Fibroblast of lung (primary cell): Measurements from ENCODE around the gene RNF225. TPM values are rescaled to one million over a fixed set of nuclear protein-coding genes. Genes with fewer than 3 reads are reported as not detected.

Experiments used
- DNase-seq, 2 donors: peaks; one replicate each; pipeline versions ENCODE4 v3.0.0 to v3.0.0-alpha.2; 2010; ENCODE audit warnings: low read depth in 2 of 2
- H2AFZ ChIP-seq: 2 replicates; pipeline ENCODE4 v1.5.1; 2012; ENCODE audit warnings: low read length, control low read depth, inconsistent platforms
- H3K27ac ChIP-seq: 2 replicates; pipeline ENCODE4 v1.5.1; 2011; ENCODE audit warnings: low read length, control low read depth; ENCODE audit not compliant: insufficient read depth
- H3K27me3 ChIP-seq: 2 replicates; pipeline ENCODE4 v1.5.1; 2011; ENCODE audit warnings: mild to moderate bottlenecking, low read length; ENCODE audit not compliant: control insufficient read depth, insufficient read depth
- H3K36me3 ChIP-seq: 2 replicates; pipeline ENCODE4 v1.5.1; 2011; ENCODE audit warnings: low read length; ENCODE audit not compliant: control insufficient read depth, insufficient read depth
- H3K4me1 ChIP-seq: 2 replicates; pipeline ENCODE4 v1.5.1; 2011; ENCODE audit warnings: low read length; ENCODE audit not compliant: control insufficient read depth, insufficient read depth; ENCODE audit errors: extremely low read depth
- H3K4me2 ChIP-seq: 2 replicates; pipeline ENCODE4 v1.5.1; 2011; ENCODE audit warnings: low read length, control low read depth; ENCODE audit not compliant: insufficient read depth; ENCODE audit errors: extremely low read depth
- H3K4me3 ChIP-seq, 4 experiments: fragments of 200-600 bp in 1 of 4; sonication (generic) in 1 of 4; replicated peaks in 1 of 4; 2 replicates each; pipeline ENCODE4 v1.5.1; 2011 to 2016; ENCODE audit warnings: low read length in 4 of 4, low read depth in 3 of 4, mild to moderate bottlenecking in 3 of 4, control low read depth in 2 of 4, inconsistent platforms in 1 of 4, mixed read lengths in 1 of 4; ENCODE audit not compliant: insufficient read depth in 1 of 4; ENCODE audit errors: control extremely low read depth in 1 of 4
- H3K79me2 ChIP-seq: 2 replicates; pipeline ENCODE4 v1.5.1; 2012; ENCODE audit warnings: mild to moderate bottlenecking, low read length, inconsistent platforms; ENCODE audit not compliant: control insufficient read depth, insufficient read depth
- H3K9ac ChIP-seq: 2 replicates; pipeline ENCODE4 v1.5.1; 2011; ENCODE audit warnings: mild to moderate bottlenecking, low read length, control low read depth; ENCODE audit not compliant: insufficient read depth
- H3K9me3 ChIP-seq: 2 replicates; pipeline ENCODE4 v1.5.1; 2012; ENCODE audit warnings: low read depth, low read length; ENCODE audit not compliant: control insufficient read depth, insufficient read depth
- H4K20me1 ChIP-seq: 2 replicates; pipeline ENCODE4 v1.5.1; 2011; ENCODE audit warnings: low read length; ENCODE audit not compliant: control insufficient read depth, insufficient read depth; ENCODE audit errors: extremely low read depth
- EZH2 ChIP-seq: IDR thresholded peaks from 2 replicates; pipeline ENCODE4 v1.5.1; 2012; ENCODE audit warnings: low read length, control low read depth, mild to moderate bottlenecking; ENCODE audit errors: missing control alignments
- polyA plus RNA-seq, 2 donors: library from polyadenylated mRNA; depleted of rRNA in 1 of 2; stranded (reverse) in 1 of 2; unstranded in 1 of 2; fragments of >200 nt; gene quantifications; 2 replicates each; pipeline ENCODE4 v1.2.1, GENCODE V29; 2011 to 2012; ENCODE audit warnings: missing spikeins in 1 of 2
- total RNA-seq: library from RNA; depleted of rRNA; stranded (reverse); fragments of >200 nt; gene quantifications from 2 replicates; pipeline ENCODE4 v1.2.1, GENCODE V29; 2014
- TF ChIP-seq, protein P1 (sequence below), 2 donors: IDR thresholded peaks in 1 of 2; conservative IDR thresholded peaks in 1 of 2; 1 replicate in 1 of 2; 2 replicates in 1 of 2; pipeline ENCODE4 v1.5.1; 2011 to 2012; ENCODE audit warnings: low read length in 2 of 2, control low read depth in 1 of 2, inconsistent platforms in 1 of 2, low read depth in 1 of 2, mild to moderate bottlenecking in 1 of 2

The RNF225 gene
- total and polyA plus RNA-seq, 2 donors (not counting 1 experiment from before 2014, with no cell fraction given) = not detected

DNA sequence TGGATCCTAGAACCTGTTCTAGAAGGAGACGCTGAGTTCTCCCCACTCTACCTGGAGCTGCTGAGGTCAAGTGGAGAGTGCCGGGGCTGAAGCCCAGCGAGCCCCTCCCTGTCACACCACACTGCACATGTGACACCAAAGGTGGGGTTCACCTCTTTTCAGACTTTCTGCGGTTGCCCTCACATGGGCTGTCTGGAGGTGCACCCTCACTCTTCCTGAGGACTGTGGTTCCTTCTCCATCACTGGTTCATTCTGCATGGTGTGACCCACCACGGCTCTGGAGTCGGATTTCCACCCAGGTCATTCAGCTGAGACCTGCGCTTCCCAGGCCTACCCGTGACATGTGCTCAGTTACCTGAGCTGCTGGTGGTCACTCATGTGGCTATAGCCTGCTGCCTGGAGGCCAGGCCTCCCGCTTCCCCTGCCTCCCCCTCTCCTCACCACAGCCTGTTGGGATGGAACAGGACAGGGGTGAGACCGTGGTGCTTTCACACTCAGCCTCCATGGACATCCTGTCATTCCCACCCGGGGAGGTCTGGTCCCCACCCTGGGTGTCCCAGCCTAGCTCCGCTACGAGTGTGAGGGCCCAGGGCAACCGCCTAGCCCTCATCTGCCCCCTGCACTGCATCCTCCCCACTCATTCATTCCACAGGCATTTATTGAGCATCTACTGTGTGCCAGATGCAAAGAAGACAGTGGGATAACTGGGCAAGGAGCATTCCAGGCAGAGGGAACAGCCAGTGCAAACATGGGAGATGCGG, 41.6 kb upstream of the RNF225 start:
- no peak for DNase-seq
- no peak for TF ChIP-seq EZH2
- TF ChIP-seq, protein P1, sequence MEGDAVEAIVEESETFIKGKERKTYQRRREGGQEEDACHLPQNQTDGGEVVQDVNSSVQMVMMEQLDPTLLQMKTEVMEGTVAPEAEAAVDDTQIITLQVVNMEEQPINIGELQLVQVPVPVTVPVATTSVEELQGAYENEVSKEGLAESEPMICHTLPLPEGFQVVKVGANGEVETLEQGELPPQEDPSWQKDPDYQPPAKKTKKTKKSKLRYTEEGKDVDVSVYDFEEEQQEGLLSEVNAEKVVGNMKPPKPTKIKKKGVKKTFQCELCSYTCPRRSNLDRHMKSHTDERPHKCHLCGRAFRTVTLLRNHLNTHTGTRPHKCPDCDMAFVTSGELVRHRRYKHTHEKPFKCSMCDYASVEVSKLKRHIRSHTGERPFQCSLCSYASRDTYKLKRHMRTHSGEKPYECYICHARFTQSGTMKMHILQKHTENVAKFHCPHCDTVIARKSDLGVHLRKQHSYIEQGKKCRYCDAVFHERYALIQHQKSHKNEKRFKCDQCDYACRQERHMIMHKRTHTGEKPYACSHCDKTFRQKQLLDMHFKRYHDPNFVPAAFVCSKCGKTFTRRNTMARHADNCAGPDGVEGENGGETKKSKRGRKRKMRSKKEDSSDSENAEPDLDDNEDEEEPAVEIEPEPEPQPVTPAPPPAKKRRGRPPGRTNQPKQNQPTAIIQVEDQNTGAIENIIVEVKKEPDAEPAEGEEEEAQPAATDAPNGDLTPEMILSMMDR (conservative IDR thresholded peaks at IDR 0.05 in 1 of 2, IDR thresholded peaks at IDR 0.05 in 1 of 2; ENCODE audit: low read depth in 1 of 2, low read length in 2 of 2) = no peak

DNA sequence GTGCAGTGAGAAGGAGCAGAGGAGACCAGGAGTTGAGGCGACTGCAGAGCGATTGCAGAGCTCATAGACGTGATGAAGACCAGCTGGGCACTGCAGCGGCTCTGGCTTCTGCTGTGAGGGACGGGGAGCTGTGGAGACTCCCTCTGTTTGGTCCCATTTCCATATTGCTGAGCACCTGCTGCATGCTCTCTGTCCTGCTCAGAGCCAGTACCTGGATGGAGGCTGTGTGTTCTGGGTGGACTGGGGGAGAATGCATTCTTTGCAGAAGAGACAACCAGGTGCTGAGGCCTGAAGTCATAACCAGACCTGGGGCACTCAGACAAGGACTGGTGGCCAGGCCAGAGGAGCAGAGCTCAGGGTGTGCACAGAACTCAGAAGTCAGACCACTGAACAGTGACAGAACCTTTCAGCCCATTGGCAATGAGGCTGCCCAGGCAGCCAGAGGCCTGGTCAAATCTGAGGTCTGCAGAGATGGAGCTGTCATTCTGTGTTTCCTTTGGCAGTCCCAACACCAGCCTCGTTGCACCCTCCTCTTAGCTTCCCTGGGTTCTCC, 40.9 kb upstream of the RNF225 start:
- H3K27ac ChIP-seq = no peak overlapping the region
- no peaks in the 10 kb centered on the region for H3K79me2 ChIP-seq
- no peaks in the 10 kb centered on the region for H3K9me3 ChIP-seq
- no peak overlapping the region for H3K9ac ChIP-seq
- no peak overlapping the region for H3K4me2 ChIP-seq
- peaks cover 2% of the 10 kb centered on the region for H3K36me3 ChIP-seq
- TF ChIP-seq, protein P1 (conservative IDR thresholded peaks at IDR 0.05 in 1 of 2, IDR thresholded peaks at IDR 0.05 in 1 of 2; ENCODE audit: low read depth in 1 of 2, low read length in 2 of 2) = no peak
- no peak for TF ChIP-seq EZH2
- H3K4me1 ChIP-seq = no peaks in the 10 kb centered on the region
- no peaks in the 10 kb centered on the region for H4K20me1 ChIP-seq
- H2AFZ ChIP-seq = no peak overlapping the region
- H3K27me3 ChIP-seq = no peaks in the 10 kb centered on the region
- H3K4me3 ChIP-seq = no peak overlapping the region
- DNase-seq = no peak

More for the DNA sequence above, 41.6 kb upstream of the RNF225 start:
- Histone ChIP-seq H4K20me1 (no peaks in the 10 kb centered on the region), H3K9me3 (no peaks in the 10 kb centered on the region), H3K4me1 (no peaks in the 10 kb centered on the region), H3K9ac (no peak overlapping the region), H3K27me3 (no peaks in the 10 kb centered on the region), H3K4me3 (no peak overlapping the region), H3K36me3 (peaks cover 2% of the 10 kb centered on the region), H3K27ac (no peak overlapping the region), H3K79me2 (no peaks in the 10 kb centered on the region), H2AFZ (no peak overlapping the region), H3K4me2 (no peak overlapping the region)

DNA sequence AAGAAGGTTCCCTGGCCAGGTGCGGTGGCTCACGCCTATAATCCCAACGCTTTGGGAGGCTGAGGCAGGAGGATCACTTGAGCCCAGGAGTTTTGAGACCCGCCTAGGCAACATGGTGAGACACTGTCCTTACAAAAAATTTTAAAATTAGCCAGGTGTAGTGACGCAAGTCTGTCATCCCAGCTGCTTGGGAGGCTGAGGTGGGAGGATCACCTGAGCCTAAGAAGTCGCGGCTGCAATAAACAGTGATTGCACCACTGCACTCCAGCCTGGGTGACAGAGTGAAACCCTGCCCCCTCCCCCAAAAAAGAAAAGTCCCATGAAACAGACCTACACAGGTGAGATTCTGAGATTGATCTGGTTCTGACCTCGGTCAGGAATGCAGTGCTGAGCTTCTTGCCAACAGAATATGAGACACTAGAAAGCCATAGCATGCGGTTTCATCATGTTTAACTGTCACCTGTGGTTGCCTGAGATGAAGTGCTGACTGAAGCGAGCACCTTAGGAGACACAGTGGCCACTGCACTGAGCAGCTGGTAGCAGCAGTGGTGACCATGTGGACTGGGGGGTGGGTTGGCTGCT, 40.1 kb upstream of the RNF225 start:
- no peak overlapping the region for H2AFZ ChIP-seq
- no peak for TF ChIP-seq EZH2
- TF ChIP-seq, protein P1 (conservative IDR thresholded peaks at IDR 0.05 in 1 of 2, IDR thresholded peaks at IDR 0.05 in 1 of 2; ENCODE audit: low read depth in 1 of 2, low read length in 2 of 2) = no peak
- no peaks in the 10 kb centered on the region for H3K4me1 ChIP-seq
- no peaks in the 10 kb centered on the region for H3K27me3 ChIP-seq
- H3K79me2 ChIP-seq = no peaks in the 10 kb centered on the region
- no peak overlapping the region for H3K9ac ChIP-seq
- H3K4me3 ChIP-seq = no peak overlapping the region
- no peak overlapping the region for H3K27ac ChIP-seq
- H4K20me1 ChIP-seq = no peaks in the 10 kb centered on the region
- H3K9me3 ChIP-seq = no peaks in the 10 kb centered on the region
- H3K4me2 ChIP-seq = no peak overlapping the region
- no peak for DNase-seq
- H3K36me3 ChIP-seq = peaks cover 2% of the 10 kb centered on the region
